Ammon's horn (tissue), 1 donor: ENCODE measurements around the gene CIT.
"Not testable (repeated sequence)": the region's sequence is repeated elsewhere in the genome, so short reads cannot be mapped to it uniquely, and the experiment has no call there.

Experiments used
- DNase-seq: peaks from one replicate; pipeline ENCODE4 v3.0.0-alpha.2; 2016; ENCODE audit warnings: low spot score

The CIT gene, protein sequence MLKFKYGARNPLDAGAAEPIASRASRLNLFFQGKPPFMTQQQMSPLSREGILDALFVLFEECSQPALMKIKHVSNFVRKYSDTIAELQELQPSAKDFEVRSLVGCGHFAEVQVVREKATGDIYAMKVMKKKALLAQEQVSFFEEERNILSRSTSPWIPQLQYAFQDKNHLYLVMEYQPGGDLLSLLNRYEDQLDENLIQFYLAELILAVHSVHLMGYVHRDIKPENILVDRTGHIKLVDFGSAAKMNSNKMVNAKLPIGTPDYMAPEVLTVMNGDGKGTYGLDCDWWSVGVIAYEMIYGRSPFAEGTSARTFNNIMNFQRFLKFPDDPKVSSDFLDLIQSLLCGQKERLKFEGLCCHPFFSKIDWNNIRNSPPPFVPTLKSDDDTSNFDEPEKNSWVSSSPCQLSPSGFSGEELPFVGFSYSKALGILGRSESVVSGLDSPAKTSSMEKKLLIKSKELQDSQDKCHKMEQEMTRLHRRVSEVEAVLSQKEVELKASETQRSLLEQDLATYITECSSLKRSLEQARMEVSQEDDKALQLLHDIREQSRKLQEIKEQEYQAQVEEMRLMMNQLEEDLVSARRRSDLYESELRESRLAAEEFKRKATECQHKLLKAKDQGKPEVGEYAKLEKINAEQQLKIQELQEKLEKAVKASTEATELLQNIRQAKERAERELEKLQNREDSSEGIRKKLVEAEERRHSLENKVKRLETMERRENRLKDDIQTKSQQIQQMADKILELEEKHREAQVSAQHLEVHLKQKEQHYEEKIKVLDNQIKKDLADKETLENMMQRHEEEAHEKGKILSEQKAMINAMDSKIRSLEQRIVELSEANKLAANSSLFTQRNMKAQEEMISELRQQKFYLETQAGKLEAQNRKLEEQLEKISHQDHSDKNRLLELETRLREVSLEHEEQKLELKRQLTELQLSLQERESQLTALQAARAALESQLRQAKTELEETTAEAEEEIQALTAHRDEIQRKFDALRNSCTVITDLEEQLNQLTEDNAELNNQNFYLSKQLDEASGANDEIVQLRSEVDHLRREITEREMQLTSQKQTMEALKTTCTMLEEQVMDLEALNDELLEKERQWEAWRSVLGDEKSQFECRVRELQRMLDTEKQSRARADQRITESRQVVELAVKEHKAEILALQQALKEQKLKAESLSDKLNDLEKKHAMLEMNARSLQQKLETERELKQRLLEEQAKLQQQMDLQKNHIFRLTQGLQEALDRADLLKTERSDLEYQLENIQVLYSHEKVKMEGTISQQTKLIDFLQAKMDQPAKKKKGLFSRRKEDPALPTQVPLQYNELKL (N-terminal part only)

GRCh38 chr12:119876761-119877638, at the start of gene CIT:
Gene CIT (minus strand): TSS chr12:119877320. CDS start chr12:119876168, 1,152 bp downstream.
- DNase-seq: peak; percentile 96

GRCh38 chr12:119925269-119925668, 48.1 kb upstream of the CIT start:
- no peak for DNase-seq

DNA sequence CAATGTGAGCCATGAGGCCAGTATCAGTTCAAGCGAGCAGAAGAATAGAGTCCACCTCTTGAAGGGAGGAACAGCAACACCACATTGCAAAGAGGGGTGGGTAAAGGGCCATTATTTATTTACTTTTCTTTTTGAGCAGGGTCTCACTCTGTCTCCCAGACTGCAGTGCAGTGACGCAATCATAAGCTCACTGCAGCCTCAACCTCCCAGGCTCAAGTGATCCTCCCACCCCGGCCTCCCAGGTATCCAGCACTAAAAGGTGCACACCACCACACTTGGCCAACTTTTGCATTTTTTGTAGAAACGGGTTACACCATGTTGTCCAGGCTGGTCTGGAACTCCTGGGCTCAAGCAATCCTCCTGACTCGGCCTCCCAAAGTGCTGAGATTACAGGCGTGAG, 42.9 kb upstream of the CIT start:
- DNase-seq: no peak

- no peak for DNase-seq
Measured at GRCh38 chr12:119915894-119916510, 38.9 kb upstream of the CIT start.

DNA sequence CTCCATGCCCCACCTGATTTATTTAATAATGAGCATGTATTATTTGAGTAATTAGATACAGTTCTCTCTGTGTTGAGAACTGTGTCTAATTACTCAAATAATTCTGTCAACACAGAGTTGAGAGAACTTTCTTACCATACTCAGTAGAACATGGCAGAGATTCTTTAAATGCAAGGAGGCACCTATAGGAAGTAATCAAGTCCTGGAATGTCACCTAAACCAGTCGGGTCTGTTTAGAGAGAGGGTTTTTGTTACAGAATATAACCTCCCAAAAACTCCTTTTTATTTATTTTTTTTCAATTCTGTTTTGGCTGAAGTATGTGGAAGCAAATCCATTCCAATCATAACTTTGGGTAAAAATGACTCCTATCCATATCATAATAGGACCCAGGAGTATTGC, 37.5 kb upstream of the CIT start:
- no peak for DNase-seq

DNA sequence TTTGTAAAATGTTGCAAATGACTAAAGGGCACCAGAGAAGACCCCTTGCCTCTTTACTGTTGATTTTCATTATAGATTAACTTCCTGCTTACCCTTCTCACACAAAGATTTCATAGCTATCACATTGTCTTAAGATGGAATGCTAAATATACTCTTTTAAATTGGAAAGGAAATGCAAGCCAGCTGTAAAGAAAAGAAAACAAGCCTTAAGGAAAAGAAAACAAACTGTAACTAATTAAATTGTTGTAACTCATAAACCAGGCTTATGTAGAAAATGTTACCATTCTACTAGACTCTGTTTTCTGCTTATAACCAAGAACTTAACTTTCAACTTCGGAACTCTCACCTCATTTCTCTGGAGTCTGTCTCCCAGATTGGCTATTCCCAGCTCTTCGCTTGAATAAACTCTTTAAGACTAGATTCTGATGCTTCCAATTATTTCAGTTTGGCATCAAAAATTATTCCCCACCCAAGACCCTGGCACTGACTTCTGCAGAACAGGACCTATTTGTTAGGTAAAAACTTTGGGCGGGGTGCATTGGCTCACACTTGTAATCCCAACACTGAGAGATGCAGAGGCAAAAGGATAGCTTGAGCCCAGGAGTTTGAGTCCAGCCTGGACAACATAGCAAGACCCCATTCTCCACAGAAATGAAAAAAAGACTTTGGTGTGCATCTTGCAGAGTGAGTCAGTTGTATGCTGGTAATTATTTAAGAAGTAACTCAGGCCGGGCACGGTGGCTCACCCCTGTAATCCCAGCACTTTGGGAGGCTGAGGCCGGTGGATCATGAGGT, 36.6 kb upstream of the CIT start:
- no peak for DNase-seq

DNA sequence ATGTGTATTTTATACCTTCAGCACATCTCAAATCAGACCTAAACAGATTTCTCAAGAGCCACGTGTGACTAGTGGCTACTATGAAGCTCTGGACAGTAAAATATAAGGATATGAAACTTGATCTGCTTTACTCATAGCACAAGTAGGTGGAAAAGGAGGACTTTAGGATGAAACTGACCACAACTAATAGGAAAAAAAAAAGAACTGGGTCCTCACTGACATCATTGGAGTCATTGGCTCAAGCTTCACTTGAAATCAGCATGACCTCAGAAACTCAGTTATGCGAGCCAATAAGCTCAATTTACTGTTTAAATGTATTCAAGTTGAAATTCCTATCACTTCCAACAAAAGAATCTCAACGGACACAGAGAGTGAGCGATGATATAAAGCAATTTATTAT, 34.1 kb upstream of the CIT start:
- DNase-seq: no peak

DNA sequence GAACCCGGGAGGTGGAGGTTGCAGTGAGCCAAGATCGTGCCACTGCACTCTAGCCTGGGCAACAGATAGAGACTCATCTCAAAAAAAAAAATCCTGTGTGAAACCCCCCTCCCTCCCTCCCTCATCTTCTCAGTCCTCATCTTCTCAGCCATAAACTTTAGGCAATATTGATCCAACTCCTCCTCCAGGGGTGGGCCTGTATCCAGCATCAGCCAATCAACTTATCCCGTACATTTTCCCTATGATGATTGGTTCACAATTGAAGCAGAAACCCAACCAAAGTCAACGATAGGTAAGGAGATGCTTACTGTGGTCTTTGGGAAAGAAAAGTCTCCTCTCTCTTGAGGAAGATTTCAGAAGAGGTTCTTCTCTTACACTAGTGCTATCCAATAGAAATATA, 33.5 kb upstream of the CIT start:
- no peak for DNase-seq

GRCh38 chr12:119902084-119902509, 25.0 kb upstream of the CIT start:
- DNase-seq: peak; percentile 75

DNA sequence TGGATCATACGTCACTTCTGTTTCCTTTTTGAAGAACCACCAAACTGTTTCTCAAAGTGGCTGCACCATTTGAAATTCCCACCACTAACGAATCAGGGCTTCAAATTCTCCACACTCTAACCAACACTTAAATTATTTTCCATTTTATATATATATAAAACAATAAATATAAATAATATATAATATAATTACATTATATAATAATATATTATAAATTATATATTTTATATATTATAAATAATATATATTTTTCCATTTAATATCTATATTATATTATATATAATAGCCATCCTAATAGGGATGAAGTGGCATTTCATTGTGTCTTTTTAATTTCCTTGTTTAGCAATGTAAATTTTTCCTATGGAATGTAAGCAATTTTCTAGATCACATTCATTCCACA, 24.6 kb upstream of the CIT start:
- DNase-seq: no peak

- DNase-seq: no peak
Measured at GRCh38 chr12:119894916-119895315, 17.8 kb upstream of the CIT start.

- DNase-seq: not testable (repeated sequence)
Measured at GRCh38 chr12:119892611-119893010, 15.5 kb upstream of the CIT start.

- no peak for DNase-seq
Measured at GRCh38 chr12:119885549-119885948, 8.4 kb upstream of the CIT start.

DNA sequence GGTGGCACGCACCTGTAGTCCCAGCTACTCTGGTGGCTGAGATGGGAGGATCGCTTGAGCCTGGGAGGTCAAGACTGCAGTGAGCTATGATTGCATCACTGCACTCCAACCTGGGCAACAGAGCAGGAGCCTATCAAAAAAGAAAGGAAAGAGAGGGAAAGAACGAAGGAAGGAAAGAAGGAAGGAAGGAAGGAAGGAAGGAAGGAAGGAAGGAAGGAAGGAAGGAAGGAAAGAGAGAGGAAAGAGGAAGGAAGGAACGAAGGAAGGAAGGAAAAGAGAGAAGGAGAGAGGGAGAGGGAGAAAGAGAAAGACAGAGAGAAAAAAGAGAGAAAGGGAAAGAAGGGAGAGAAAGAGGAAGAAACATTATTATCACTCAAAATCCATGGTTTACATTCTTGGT, 6.7 kb upstream of the CIT start:
- not testable (repeated sequence) for DNase-seq

GRCh38 chr12:119883237-119883636, 6.1 kb upstream of the CIT start:
- DNase-seq: no peak

GRCh38 chr12:119877639-119877948, 474 bp upstream of the CIT start:
- no peak for DNase-seq

GRCh38 chr12:119870457-119870856, 6.7 kb downstream of the CIT start:
- no peak for DNase-seq

DNA sequence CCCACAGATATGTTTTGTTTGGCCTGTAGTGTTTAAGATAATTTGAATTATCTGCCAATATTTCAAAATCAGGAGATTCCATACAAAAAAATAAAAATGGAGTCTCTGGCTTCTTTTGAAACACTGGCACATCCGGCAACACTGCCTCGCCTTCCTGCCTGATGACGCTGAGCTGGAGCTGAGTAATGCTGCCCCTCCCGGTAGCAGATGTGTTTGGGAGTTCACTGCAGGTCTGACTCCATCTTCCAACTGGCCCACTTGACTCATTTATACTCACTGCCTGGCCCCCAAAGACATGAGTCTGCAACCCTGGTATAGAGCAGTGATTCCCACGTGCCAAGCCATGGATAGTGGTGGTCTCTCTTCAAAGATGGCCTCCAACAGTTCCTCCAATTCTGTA, 7.4 kb downstream of the CIT start:
- peak; percentile 6 for DNase-seq

DNA sequence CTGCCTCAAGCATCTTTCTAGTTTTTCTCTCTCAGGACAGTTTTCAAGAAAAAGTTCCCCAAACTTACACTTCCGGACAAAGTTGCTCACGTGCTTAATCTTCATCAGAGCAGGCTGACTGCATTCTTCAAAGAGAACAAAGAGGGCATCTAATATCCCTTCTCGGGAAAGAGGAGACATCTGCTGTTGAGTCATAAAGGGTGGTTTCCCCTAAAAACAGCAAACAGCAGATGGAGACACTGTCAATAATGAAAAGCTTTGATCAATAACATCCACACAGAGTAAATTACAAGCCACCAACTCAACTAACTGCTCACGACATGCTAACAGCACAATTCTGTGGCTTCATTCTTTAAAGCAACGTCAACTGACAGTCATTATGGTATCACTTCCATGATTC, 8.1 kb downstream of the CIT start:
- DNase-seq: peak; percentile 54

GRCh38 chr12:119864591-119864990, 12.5 kb downstream of the CIT start:
- no peak for DNase-seq
